Hepatocyte (in vitro differentiated cells): ENCODE results near the gene CRB3. TPM values are rescaled to one million over a fixed set of nuclear protein-coding genes. Genes with fewer than 3 reads are reported as not detected.
A peak's percentile ranks its signal among the peaks of the same experiment; 100 is the strongest.

Experiments
- DNase-seq: peaks from one replicate; pipeline ENCODE4 v3.0.0-alpha.2; 2016; ENCODE audit warnings: low spot score
- H2AFZ ChIP-seq: fragments of 200-600 bp; sonication (generic); 2 replicates; pipeline ENCODE4 v1.6.0; 2016; ENCODE audit warnings: antibody characterized with exemption, mild to moderate bottlenecking
- H3K27ac ChIP-seq: fragments of 200-600 bp; sonication (generic); 2 replicates; pipeline ENCODE4 v1.5.1; 2016; ENCODE audit warnings: mild to moderate bottlenecking
- H3K27me3 ChIP-seq: fragments of 200-600 bp; sonication (generic); 2 replicates; pipeline ENCODE4 v1.6.1; 2016
- H3K36me3 ChIP-seq: fragments of 200-600 bp; sonication (generic); replicated peaks from 2 replicates; pipeline ENCODE4 v1.5.1; 2016; ENCODE audit warnings: low read depth; ENCODE audit not compliant: insufficient read depth
- H3K4me1 ChIP-seq: fragments of 200-600 bp; sonication (generic); 2 replicates; pipeline ENCODE4 v1.5.1; 2016; ENCODE audit warnings: mild to moderate bottlenecking, moderate library complexity; ENCODE audit not compliant: insufficient read depth
- H3K4me2 ChIP-seq: fragments of 200-600 bp; sonication (generic); 2 replicates; pipeline ENCODE4 v1.6.0; 2016
- H3K4me3 ChIP-seq: fragments of 200-600 bp; sonication (generic); 2 replicates; pipeline ENCODE4 v1.5.1; 2016; ENCODE audit warnings: mild to moderate bottlenecking
- H3K79me2 ChIP-seq: fragments of 200-600 bp; sonication (generic); 2 replicates; pipeline ENCODE4 v1.6.0; 2017; ENCODE audit warnings: mild to moderate bottlenecking
- H3K9me2 ChIP-seq: fragments of 200-600 bp; sonication (generic); replicated peaks from 2 replicates; pipeline ENCODE4 v1.6.0; 2017; ENCODE audit warnings: mild to moderate bottlenecking; ENCODE audit not compliant: insufficient read depth
- H3K9me3 ChIP-seq: fragments of 200-600 bp; sonication (generic); 2 replicates; pipeline ENCODE4 v1.5.1; 2016; ENCODE audit warnings: low read depth, mild to moderate bottlenecking
- H4K20me1 ChIP-seq: fragments of 200-600 bp; sonication (generic); 2 replicates; pipeline ENCODE4 v1.6.0; 2016; ENCODE audit warnings: mild to moderate bottlenecking; ENCODE audit not compliant: insufficient read depth, poor library complexity, severe bottlenecking
- CTCF ChIP-seq: fragments of 200-600 bp; sonication (generic); IDR thresholded peaks from 2 replicates; pipeline ENCODE4 v1.5.1; 2016; ENCODE audit warnings: antibody characterized with exemption, mild to moderate bottlenecking; ENCODE audit not compliant: poor library complexity
- EZH2 ChIP-seq: fragments of 200-600 bp; sonication (generic); IDR thresholded peaks from 2 replicates; pipeline ENCODE4 v1.6.1; 2016; ENCODE audit warnings: antibody characterized with exemption, mild to moderate bottlenecking, borderline replicate concordance
- EZH2phosphoT487 ChIP-seq: fragments of 200-600 bp; sonication (generic); IDR thresholded peaks from one replicate; pipeline ENCODE4 v1.6.1; 2018; ENCODE audit warnings: antibody characterized with exemption, mild to moderate bottlenecking, low read depth, moderate library complexity; ENCODE audit not compliant: unreplicated experiment, severe bottlenecking
- WGBS: methylation state at CpG from one replicate; pipeline ENCODE4 v1.1.6; 2016; ENCODE audit warnings: low lambda C conversion rate; ENCODE audit errors: missing lambda C conversion rate; 5-methylcytosine and 5-hydroxymethylcytosine counted together
- polyA plus RNA-seq: library from polyadenylated mRNA; unstranded; fragments of >200 nt; fragmentation: Nextera tagmentation; extraction: Ambion mirVana; gene quantifications from 2 replicates; pipeline ENCODE4 v1.2.1, GENCODE V29; 2016
- total RNA-seq: library from RNA; depleted of rRNA; stranded (reverse); fragments of >200 nt; gene quantifications from 2 replicates; pipeline ENCODE4 v1.2.3, GENCODE V29; 2014

CRB3 gene
- total RNA-seq (71.4 and 75.5 TPM in 2 replicates), polyA plus RNA-seq (42.5 and 48.9 TPM in 2 replicates)

- Histone ChIP-seq H3K79me2 (peaks cover 15% of the 10 kb centered on the region), H3K27ac (peak within 1 kb of the TSS; percentile 96), H2AFZ (peak within 1 kb of the TSS; percentile 56), H3K4me3 (peak within 1 kb of the TSS; percentile 75), H3K9me3 (no peaks in the 10 kb centered on the region), H3K27me3 (no peaks in the 10 kb centered on the region), H3K9me2 (no peaks in the 10 kb centered on the region), H4K20me1 (peaks cover 4% of the 10 kb centered on the region), H3K36me3 (no peaks in the 10 kb centered on the region), H3K4me1 (no peaks in the 10 kb centered on the region), H3K4me2 (peak within 1 kb of the TSS; percentile 81)
- no peak for TF ChIP-seq EZH2
- TF ChIP-seq EZH2phosphoT487: no peak
- no peak for TF ChIP-seq CTCF
- peak; percentile 96 for DNase-seq
- 2% methylated on average over 43 of the region's 65 CpGs for WGBS
These were observed at the start of gene CRB3 for GRCh38 chr19:6464070-6464873. CRB3 (plus strand) TSS chr19:6464271; CDS start chr19:6464702, 431 bp downstream.

GRCh38 chr19:6414793-6415590, 49.1 kb upstream of the CRB3 start:
- H3K9me2 ChIP-seq: no peaks in the 10 kb centered on the region
- H2AFZ ChIP-seq: no peak overlapping the region
- H3K9me3 ChIP-seq: no peaks in the 10 kb centered on the region
- no peak overlapping the region for H3K4me2 ChIP-seq
- no peaks in the 10 kb centered on the region for H3K36me3 ChIP-seq
- no peak for DNase-seq
- H3K27me3 ChIP-seq: no peaks in the 10 kb centered on the region
- peaks cover 18% of the 10 kb centered on the region for H4K20me1 ChIP-seq
- peaks cover 9% of the 10 kb centered on the region for H3K4me1 ChIP-seq
- H3K79me2 ChIP-seq: peaks cover 23% of the 10 kb centered on the region
- 97% methylated on average over 46 of the region's 47 CpGs for WGBS
- no peak overlapping the region for H3K4me3 ChIP-seq
- no peak overlapping the region for H3K27ac ChIP-seq
- TF ChIP-seq CTCF (no peak), EZH2phosphoT487 (no peak), EZH2 (no peak)

- Histone ChIP-seq H3K27me3 (no peaks in the 10 kb centered on the region), H3K27ac (no peak overlapping the region), H2AFZ (no peak overlapping the region), H3K79me2 (peaks cover 30% of the 10 kb centered on the region), H3K36me3 (no peaks in the 10 kb centered on the region), H4K20me1 (peaks cover 25% of the 10 kb centered on the region), H3K4me1 (peaks cover 9% of the 10 kb centered on the region), H3K9me2 (no peaks in the 10 kb centered on the region), H3K9me3 (no peaks in the 10 kb centered on the region), H3K4me2 (no peak overlapping the region), H3K4me3 (no peak overlapping the region)
- no peak for TF ChIP-seq EZH2phosphoT487
- no peak for TF ChIP-seq EZH2
- TF ChIP-seq CTCF: no peak
- no peak for DNase-seq
- WGBS: 95% methylated on average over 21 of the region's 32 CpGs
These were observed 48.4 kb upstream of the CRB3 start for GRCh38 chr19:6415591-6416190.
